Fibroblast of mammary gland (primary cell): ENCODE data around the gene MFAP1.

Experiments
- DNase-seq: peaks from one replicate; pipeline ENCODE4 v3.0.0-alpha.2; 2010; ENCODE audit warnings: low read depth
- H3K4me3 ChIP-seq: 2 replicates; pipeline ENCODE4 v1.5.1; 2011; ENCODE audit warnings: low read depth, mild to moderate bottlenecking, low read length, moderate library complexity; ENCODE audit not compliant: control insufficient read depth
- CTCF ChIP-seq: conservative IDR thresholded peaks from 2 replicates; pipeline ENCODE4 v1.5.1; 2011; ENCODE audit warnings: low read depth, low read length, inconsistent platforms; ENCODE audit not compliant: control insufficient read depth, insufficient read depth

The MFAP1 gene

GRCh38 chr15:43772624-43773023 lies 51.9 kb downstream of the MFAP1 start:
- no peak for DNase-seq
- no peak overlapping the region for H3K4me3 ChIP-seq
- TF ChIP-seq CTCF: no peak

DNA sequence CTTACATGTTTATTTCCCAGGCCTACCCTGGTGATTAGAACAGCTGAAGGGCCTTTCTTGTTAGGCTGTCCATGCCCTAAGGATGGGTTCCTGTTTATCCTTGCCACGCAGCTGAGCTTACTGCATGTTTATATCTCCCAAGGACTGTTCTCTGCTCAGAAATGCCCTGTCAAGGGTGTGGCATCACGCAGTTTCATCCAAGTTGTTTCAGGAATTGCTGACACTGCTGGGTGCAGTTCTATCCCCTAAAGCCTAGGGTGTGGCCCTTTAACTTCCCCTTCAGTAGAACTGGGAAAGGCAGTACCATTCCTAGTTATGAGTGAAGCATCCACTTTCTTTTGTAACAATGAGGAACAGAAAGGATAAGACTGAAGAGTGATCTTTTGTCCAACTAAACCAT lies 52.7 kb downstream of the MFAP1 start:
- no peak for DNase-seq
- H3K4me3 ChIP-seq: no peak overlapping the region
- no peak for TF ChIP-seq CTCF

- TF ChIP-seq CTCF: peak; percentile 91
- DNase-seq: peak; percentile 68
- no peak overlapping the region for H3K4me3 ChIP-seq
Observed at GRCh38 chr15:43769584-43770228, 54.8 kb downstream of the MFAP1 start.

GRCh38 chr15:43763819-43764446 lies 60.6 kb downstream of the MFAP1 start:
- no peak for TF ChIP-seq CTCF
- no peak overlapping the region for H3K4me3 ChIP-seq
- peak; percentile 29 for DNase-seq

DNA sequence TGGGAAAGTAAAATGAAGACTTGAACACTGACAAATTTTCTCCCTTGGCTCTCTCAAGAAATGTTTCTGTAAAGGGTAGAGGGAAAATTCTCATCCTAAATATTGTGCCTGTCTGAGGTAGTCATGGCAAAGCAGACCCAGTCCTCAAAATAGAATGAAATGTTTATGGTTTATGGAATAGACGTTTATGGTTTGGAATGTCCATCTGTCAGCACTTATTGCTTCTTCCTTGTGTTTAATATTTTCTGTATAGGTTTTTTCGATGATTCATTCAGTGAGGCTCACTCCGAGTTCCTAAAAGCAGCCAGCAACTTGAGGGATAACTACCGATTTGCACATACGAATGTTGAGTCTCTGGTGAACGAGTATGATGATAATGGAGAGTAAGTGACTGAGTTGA lies 61.7 kb downstream of the MFAP1 start:
- no peak for TF ChIP-seq CTCF
- no peak overlapping the region for H3K4me3 ChIP-seq

More for the DNA sequence above, 61.7 kb downstream of the MFAP1 start:
- DNase-seq: peak; percentile 17
